SK-N-SH (cell line): ENCODE measurements around the gene IGSF5. TPM values are rescaled to one million over a fixed set of nuclear protein-coding genes. Genes with fewer than 3 reads are reported as not detected.
"Not testable (repeated sequence)": the region's sequence is repeated elsewhere in the genome, so short reads cannot be mapped to it uniquely, and the experiment has no call there.

ENCODE experiments used
- CTCF ChIA-PET: fragments of 300-600, 350-600 bp; formaldehyde crosslinking; extraction: SDS; loops from one replicate; lab custom pipeline; 2021; lab: Yijun Ruan, JAX
- POLR2A ChIA-PET: fragments of 350-600 bp; sonication (Branson Sonifier 250); formaldehyde crosslinking; extraction: SDS; loops from one replicate; lab custom pipeline; 2020; ENCODE audit warnings: antibody characterized with exemption, inconsistent platforms; lab: Yijun Ruan, JAX
- DNase-seq: peaks from one replicate; pipeline ENCODE4 v3.0.0; 2012
- H2AFZ ChIP-seq: fragments of 200-600 bp; sonication (generic); 2 replicates; pipeline ENCODE4 v1.8.1; 2016; ENCODE audit warnings: antibody characterized with exemption, mild to moderate bottlenecking, low read depth
- H3F3A ChIP-seq: fragments of 200-600 bp; sonication (generic); replicated peaks from 2 replicates; pipeline ENCODE3; 2016; ENCODE audit warnings: antibody characterized with exemption, mild to moderate bottlenecking; ENCODE audit not compliant: insufficient read depth
- H3K27ac ChIP-seq, 2 experiments: fragments of 200-500 bp in 1 of 2; fragments of 200-600 bp in 1 of 2; sonication (Bioruptor generic) in 1 of 2; sonication (generic), shearing (Covaris generic) in 1 of 2; 2 replicates each; pipeline versions ENCODE4 v1.5.1 to v1.6.1; 2014 to 2016; ENCODE audit warnings: low read depth in 2 of 2, inconsistent platforms in 1 of 2, low read length in 1 of 2, mild to moderate bottlenecking in 1 of 2, mixed read lengths in 1 of 2
- H3K27me3 ChIP-seq: fragments of 200-600 bp; sonication (generic), shearing (Covaris generic); 2 replicates; pipeline ENCODE4 v1.6.1; 2016; ENCODE audit warnings: mixed run types; ENCODE audit not compliant: insufficient read depth
- H3K36me3 ChIP-seq, 2 experiments: fragments of 200-500 bp in 1 of 2; fragments of 200-600 bp in 1 of 2; sonication (Bioruptor generic) in 1 of 2; sonication (generic) in 1 of 2; replicated peaks in 1 of 2; 2 replicates each; pipeline versions ENCODE3 to v1.5.1; 2014 to 2016; ENCODE audit warnings: low read length in 1 of 2, mild to moderate bottlenecking in 1 of 2; ENCODE audit not compliant: insufficient read depth in 2 of 2, control insufficient read depth in 1 of 2
- H3K4me1 ChIP-seq, 2 experiments: fragments of 200-500 bp in 1 of 2; fragments of 200-600 bp in 1 of 2; sonication (Bioruptor generic) in 1 of 2; sonication (generic), shearing (Covaris generic) in 1 of 2; 2 replicates each; pipeline versions ENCODE4 v1.5.1 to v1.6.1; 2014 to 2016; ENCODE audit warnings: low read depth in 1 of 2, low read length in 1 of 2, mixed run types in 1 of 2; ENCODE audit not compliant: insufficient read depth in 2 of 2, control insufficient read depth in 1 of 2
- H3K4me2 ChIP-seq: fragments of 200-600 bp; sonication (generic), shearing (Covaris generic); 2 replicates; pipeline ENCODE4 v1.6.1; 2017; ENCODE audit warnings: mixed run types
- H3K4me3 ChIP-seq, 2 experiments: fragments of 200-500 bp in 1 of 2; fragments of 200-600 bp in 1 of 2; sonication (Bioruptor generic) in 1 of 2; sonication (generic), shearing (Covaris generic) in 1 of 2; 2 replicates each; pipeline versions ENCODE4 v1.5.1 to v1.8.1; 2014 to 2016; ENCODE audit warnings: low read depth in 2 of 2, inconsistent platforms in 1 of 2, low read length in 1 of 2, mild to moderate bottlenecking in 1 of 2, mixed read lengths in 1 of 2, moderate library complexity in 1 of 2
- H3K79me2 ChIP-seq: fragments of 200-600 bp; sonication (generic); 2 replicates; pipeline ENCODE4 v1.8.1; 2017; ENCODE audit warnings: mild to moderate bottlenecking; ENCODE audit not compliant: insufficient read depth
- H3K9ac ChIP-seq: fragments of 200-600 bp; sonication (generic); 2 replicates; pipeline ENCODE4 v1.6.1; 2017; ENCODE audit warnings: mixed run types
- H3K9me2 ChIP-seq: fragments of 200-600 bp; sonication (generic); 2 replicates; pipeline ENCODE4 v1.6.1; 2017; ENCODE audit warnings: mixed run types
- H3K9me3 ChIP-seq: fragments of 200-600 bp; sonication (generic); 2 replicates; pipeline ENCODE4 v1.6.1; 2017; ENCODE audit warnings: mixed run types, mild to moderate bottlenecking, moderate library complexity
- H4K20me1 ChIP-seq: fragments of 200-600 bp; sonication (generic); 2 replicates; pipeline ENCODE4 v1.6.1; 2017; ENCODE audit warnings: mild to moderate bottlenecking, mixed run types; ENCODE audit not compliant: insufficient read depth
- FOSL2 ChIP-seq: IDR thresholded peaks from 2 replicates; pipeline ENCODE4 v1.4.0; 2012; ENCODE audit warnings: low read depth, mild to moderate bottlenecking, moderate library complexity, borderline replicate concordance
- FOXM1 ChIP-seq: IDR thresholded peaks from 2 replicates; pipeline ENCODE4 v1.4.0; 2012; ENCODE audit warnings: low read depth, mild to moderate bottlenecking
- GABPA ChIP-seq: IDR thresholded peaks from 2 replicates; pipeline ENCODE4 v1.4.0; 2012; ENCODE audit warnings: low read depth, mild to moderate bottlenecking
- IRF3 ChIP-seq: fragments of 150-350 bp; IDR thresholded peaks from 2 replicates; pipeline ENCODE4 v1.6.1; 2016; ENCODE audit warnings: mild to moderate bottlenecking, low read depth, low read length
- JUND ChIP-seq: IDR thresholded peaks from 2 replicates; pipeline ENCODE4 v1.4.0; 2012
- NFIC ChIP-seq: IDR thresholded peaks from 2 replicates; pipeline ENCODE4 v1.4.0; 2012; ENCODE audit warnings: borderline replicate concordance
- PBX3 ChIP-seq: IDR thresholded peaks from 2 replicates; pipeline ENCODE4; 2012
- POLR2AphosphoS5 ChIP-seq: IDR thresholded peaks from 2 replicates; pipeline ENCODE4 v1.6.1; 2012; ENCODE audit warnings: low read depth, low read length
- RXRA ChIP-seq: IDR thresholded peaks from 2 replicates; pipeline ENCODE4 v1.4.0; 2012; ENCODE audit warnings: low read depth, mild to moderate bottlenecking, borderline replicate concordance
- SIN3A ChIP-seq: IDR thresholded peaks from 2 replicates; pipeline ENCODE4 v1.6.1; 2012; ENCODE audit warnings: low read depth, mild to moderate bottlenecking, low read length, moderate library complexity, borderline replicate concordance
- SMC3 ChIP-seq: IDR thresholded peaks from 2 replicates; pipeline ENCODE4 v1.6.1; 2012; ENCODE audit warnings: low read depth, low read length, improper control_type of control experiment
- TAF1 ChIP-seq: IDR thresholded peaks from 2 replicates; pipeline ENCODE4 v1.6.1; 2012; ENCODE audit warnings: low read depth, mild to moderate bottlenecking, low read length, moderate library complexity, borderline replicate concordance
- USF1 ChIP-seq: IDR thresholded peaks from 2 replicates; pipeline ENCODE4 v1.4.0; 2012; ENCODE audit warnings: low read depth, borderline replicate concordance
- USF2 ChIP-seq: fragments of 150-350 bp; IDR thresholded peaks from 2 replicates; pipeline ENCODE4 v1.6.1; 2017; ENCODE audit warnings: antibody characterized with exemption, low read length, low read depth, borderline replicate concordance
- WGBS: methylation state at CpG from one replicate; pipeline ENCODE4 v1.1.6; 2017; ENCODE audit warnings: low lambda C conversion rate; 5-methylcytosine and 5-hydroxymethylcytosine counted together
- polyA plus RNA-seq, 3 experiments: library from polyadenylated mRNA; depleted of rRNA; stranded (reverse); fragments of >200 nt; gene quantifications; 2 replicates each; pipeline ENCODE4 v1.2.3, GENCODE V29; 2012

Gene IGSF5
- polyA plus RNA-seq (2012; rRNA removed), result 0.08 TPM in 1 of 2 replicates, not detected in the other
- polyA plus RNA-seq (2012; cell fraction: cytosol; rRNA removed), result 0.01 TPM in 2 replicates
- 0.12 and 0.14 TPM in 2 replicates for polyA plus RNA-seq (2012; cell fraction: nucleus; rRNA removed)

GRCh38 chr21:39744883-39745282 is at the start of gene IGSF5:
IGSF5 (plus strand) TSS chr21:39745183; CDS start chr21:39745510, 327 bp downstream.
- H4K20me1 ChIP-seq, H3K36me3 ChIP-seq, H3K27ac ChIP-seq, DNase-seq, H3K9ac ChIP-seq, H3K9me3 ChIP-seq, H3K79me2 ChIP-seq, H3K9me2 ChIP-seq, H3F3A ChIP-seq, POLR2A ChIA-PET, H3K4me3 ChIP-seq, H3K4me2 ChIP-seq, H3K27me3 ChIP-seq, H3K4me1 ChIP-seq, CTCF ChIA-PET, H2AFZ ChIP-seq: not testable (repeated sequence)
- 27% methylated on average over 4 of the region's 4 CpGs for WGBS

GRCh38 chr21:39696196-39696595 is 48.8 kb upstream of the IGSF5 start:
- TF ChIP-seq FOXM1 (no peak), RXRA (no peak), SMC3 (no peak), SIN3A (no peak), POLR2AphosphoS5 (no peak), IRF3 (no peak), GABPA (no peak), NFIC (no peak), JUND (no peak), PBX3 (no peak), USF1 (no peak), FOSL2 (no peak), USF2 (no peak), TAF1 (no peak)
- no peak overlapping the region for H3K4me2 ChIP-seq
- H3K9me3 ChIP-seq, result no peaks in the 10 kb centered on the region
- H4K20me1 ChIP-seq, result no peaks in the 10 kb centered on the region
- H3K27me3 ChIP-seq, result no peaks in the 10 kb centered on the region
- no peaks in the 10 kb centered on the region for H3K79me2 ChIP-seq
- no peaks in the 10 kb centered on the region for H3K4me1 ChIP-seq
- no peaks in the 10 kb centered on the region for H3K36me3 ChIP-seq
- no peak for DNase-seq
- no peaks in the 10 kb centered on the region for H3F3A ChIP-seq
- ChIA-PET CTCF (interaction anchor here (1.0 to 2.5 kb wide), 4 partner anchors 10 to 178 kb away, joined by 3 to 6 read pairs (median 3); no protein-coding TSS in a partner anchor), POLR2A (no interaction called here)
- H3K9me2 ChIP-seq, result no peaks in the 10 kb centered on the region
- no peak overlapping the region for H3K9ac ChIP-seq
- H2AFZ ChIP-seq, result no peak overlapping the region
- WGBS, result 62% methylated on average over 7 of the region's 7 CpGs
- H3K27ac ChIP-seq, result no peak overlapping the region
- H3K4me3 ChIP-seq, result no peak overlapping the region
